Astrocyte (in vitro differentiated cells and primary cell): Measurements from ENCODE around the gene PCAT6.

Source experiments
- CTCF ChIP-seq: IDR thresholded peaks from 2 replicates; pipeline ENCODE4 v1.5.1; 2011; ENCODE audit warnings: low read depth, mild to moderate bottlenecking, inconsistent platforms, low read length, moderate library complexity; ENCODE audit not compliant: insufficient read depth
- EZH2 ChIP-seq: IDR thresholded peaks from 2 replicates; pipeline ENCODE4 v1.6.1; 2012; ENCODE audit warnings: mild to moderate bottlenecking, low read length, inconsistent platforms; ENCODE audit not compliant: insufficient read depth

GRCh38 chr1:202857136-202857610 is 46.4 kb downstream of the PCAT6 start:
- TF ChIP-seq CTCF (no peak), EZH2 (no peak)
